Measurements from ENCODE around the gene PRR5L.

PRR5L gene

GRCh38 chr11:36360318-36360717, 64.2 kb downstream of the PRR5L start:
- no peaks in the 10 kb centered on the region for H3K36me3 ChIP-seq (replicated peaks; ENCODE audit: insufficient read depth, low read length)
- TF ChIP-seq CTCF (IDR thresholded peaks at IDR 0.05; ENCODE audit: low read length): no peak
- no peak for TF ChIP-seq EZH2 (optimal IDR thresholded peaks at IDR 0.05; ENCODE audit: low read depth, low read length)
- TF ChIP-seq EZH2phosphoT487 (IDR thresholded peaks at IDR 0.05; ENCODE audit: low read length): no peak
- no peaks in the 10 kb centered on the region for H3K79me2 ChIP-seq (ENCODE audit: low read length)
- H3K27me3 ChIP-seq (replicated peaks; ENCODE audit: insufficient read depth, low read length): no peaks in the 10 kb centered on the region
- no peak overlapping the region for H2AFZ ChIP-seq (ENCODE audit: low read length)
- H3K4me3 ChIP-seq (ENCODE audit: low read length): no peak overlapping the region
- DNase-seq: no peak
- no peaks in the 10 kb centered on the region for H4K20me1 ChIP-seq (ENCODE audit: insufficient read depth, low read length)
- H3K4me2 ChIP-seq (ENCODE audit: low read depth, low read length): no peak overlapping the region
- no peaks in the 10 kb centered on the region for H3K9me2 ChIP-seq (replicated peaks; ENCODE audit: insufficient read depth, low read length)
- no peaks in the 10 kb centered on the region for H3F3A ChIP-seq (ENCODE audit: insufficient read depth, low read length)
- peaks cover 9% of the 10 kb centered on the region for H3K4me1 ChIP-seq (ENCODE audit: low read length)
- H3K9me3 ChIP-seq (replicated peaks; ENCODE audit: insufficient read depth, low read length): no peaks in the 10 kb centered on the region
- no peak overlapping the region for H3K27ac ChIP-seq (ENCODE audit: low read length)
- no peak overlapping the region for H3K9ac ChIP-seq (ENCODE audit: low read length)

GRCh38 chr11:36360826-36361415, 64.8 kb downstream of the PRR5L start:
- Histone ChIP-seq H3K36me3 (replicated peaks; ENCODE audit: insufficient read depth, low read length) (no peaks in the 10 kb centered on the region), H3K27ac (ENCODE audit: low read length) (no peak overlapping the region), H3K79me2 (ENCODE audit: low read length) (no peaks in the 10 kb centered on the region), H3K4me3 (ENCODE audit: low read length) (no peak overlapping the region), H3K9me3 (replicated peaks; ENCODE audit: insufficient read depth, low read length) (no peaks in the 10 kb centered on the region), H3F3A (ENCODE audit: insufficient read depth, low read length) (no peaks in the 10 kb centered on the region), H3K4me2 (ENCODE audit: low read depth, low read length) (no peak overlapping the region), H2AFZ (ENCODE audit: low read length) (no peak overlapping the region), H4K20me1 (ENCODE audit: insufficient read depth, low read length) (no peaks in the 10 kb centered on the region), H3K9ac (ENCODE audit: low read length) (no peak overlapping the region), H3K9me2 (replicated peaks; ENCODE audit: insufficient read depth, low read length) (no peaks in the 10 kb centered on the region), H3K4me1 (ENCODE audit: low read length) (peaks cover 9% of the 10 kb centered on the region), H3K27me3 (replicated peaks; ENCODE audit: insufficient read depth, low read length) (no peaks in the 10 kb centered on the region)
- DNase-seq: no peak
- no peak for TF ChIP-seq EZH2 (optimal IDR thresholded peaks at IDR 0.05; ENCODE audit: low read depth, low read length)
- TF ChIP-seq CTCF (IDR thresholded peaks at IDR 0.05; ENCODE audit: low read length): no peak
- TF ChIP-seq EZH2phosphoT487 (IDR thresholded peaks at IDR 0.05; ENCODE audit: low read length): no peak

GRCh38 chr11:36361472-36361871, 65.4 kb downstream of the PRR5L start:
- Histone ChIP-seq H3F3A (ENCODE audit: insufficient read depth, low read length) (no peaks in the 10 kb centered on the region), H3K79me2 (ENCODE audit: low read length) (no peaks in the 10 kb centered on the region), H3K27me3 (replicated peaks; ENCODE audit: insufficient read depth, low read length) (no peaks in the 10 kb centered on the region), H3K4me3 (ENCODE audit: low read length) (no peak overlapping the region), H3K9me2 (replicated peaks; ENCODE audit: insufficient read depth, low read length) (no peaks in the 10 kb centered on the region), H3K4me1 (ENCODE audit: low read length) (peaks cover 9% of the 10 kb centered on the region), H3K27ac (ENCODE audit: low read length) (no peak overlapping the region), H2AFZ (ENCODE audit: low read length) (no peak overlapping the region), H4K20me1 (ENCODE audit: insufficient read depth, low read length) (no peaks in the 10 kb centered on the region), H3K9me3 (replicated peaks; ENCODE audit: insufficient read depth, low read length) (no peaks in the 10 kb centered on the region), H3K4me2 (ENCODE audit: low read depth, low read length) (no peak overlapping the region), H3K9ac (ENCODE audit: low read length) (no peak overlapping the region), H3K36me3 (replicated peaks; ENCODE audit: insufficient read depth, low read length) (no peaks in the 10 kb centered on the region)
- DNase-seq: no peak
- TF ChIP-seq CTCF (IDR thresholded peaks at IDR 0.05; ENCODE audit: low read length): no peak
- TF ChIP-seq EZH2 (optimal IDR thresholded peaks at IDR 0.05; ENCODE audit: low read depth, low read length): no peak
- no peak for TF ChIP-seq EZH2phosphoT487 (IDR thresholded peaks at IDR 0.05; ENCODE audit: low read length)

Data from MM.1S (cell line).